SU-DHL-6 (cell line): ENCODE data around the gene IFI27.
"Not testable (repeated sequence)": the region's sequence is repeated elsewhere in the genome, so short reads cannot be mapped to it uniquely, and the experiment has no call there.

Experiments
- H2AFZ ChIP-seq: fragments of 200-600 bp; sonication (generic); 2 replicates; pipeline ENCODE4 v1.6.1; 2014; ENCODE audit warnings: low read depth, mild to moderate bottlenecking, moderate library complexity, mixed read lengths, antibody characterized with exemption, low read length; ENCODE audit not compliant: severe bottlenecking
- H3F3A ChIP-seq: fragments of 200-600 bp; shearing (Covaris generic); 2 replicates; pipeline ENCODE4 v1.6.0; 2016; ENCODE audit warnings: antibody characterized with exemption, mild to moderate bottlenecking; ENCODE audit not compliant: insufficient read depth
- H3K27ac ChIP-seq: fragments of 200-600 bp; sonication (generic); 2 replicates; pipeline ENCODE4 v1.5.1; 2016; ENCODE audit warnings: low read depth, mild to moderate bottlenecking, low read length, moderate library complexity, mixed read lengths
- H3K27me3 ChIP-seq: fragments of 200-600 bp; sonication (generic), shearing (Covaris generic); 2 replicates; pipeline ENCODE4 v1.6.0; 2014; ENCODE audit warnings: mild to moderate bottlenecking, low read length
- H3K36me3 ChIP-seq: fragments of 200-600 bp; sonication (generic); 2 replicates; pipeline ENCODE4 v1.6.1; 2014; ENCODE audit warnings: mild to moderate bottlenecking, low read length, mixed read lengths
- H3K4me2 ChIP-seq: fragments of 300-600, 200-600 bp; shearing (Covaris generic), sonication (generic); 2 replicates; pipeline ENCODE4 v1.6.0; 2014; ENCODE audit warnings: low read length, low read depth, mild to moderate bottlenecking; ENCODE audit not compliant: poor library complexity, severe bottlenecking
- H3K4me3 ChIP-seq: fragments of 200-600 bp; sonication (generic); 2 replicates; pipeline ENCODE4 v1.5.1; 2014; ENCODE audit warnings: antibody characterized with exemption, low read length, mild to moderate bottlenecking, mixed read lengths; ENCODE audit not compliant: insufficient read depth, poor library complexity, severe bottlenecking
- H3K79me2 ChIP-seq: fragments of 200-600 bp; sonication (generic); 2 replicates; pipeline ENCODE4 v1.6.1; 2014; ENCODE audit warnings: mild to moderate bottlenecking, low read length, moderate library complexity; ENCODE audit not compliant: insufficient read depth
- H3K9ac ChIP-seq: fragments of 200-600 bp; sonication (generic); 2 replicates; pipeline ENCODE4 v1.7.0; 2014; ENCODE audit warnings: mild to moderate bottlenecking, low read length
- H3K9me2 ChIP-seq: fragments of 200-600 bp; sonication (generic); replicated peaks from 2 replicates; pipeline ENCODE4 v1.6.1; 2014; ENCODE audit warnings: low read length; ENCODE audit not compliant: insufficient read depth
- H3K9me3 ChIP-seq: fragments of 200-600 bp; sonication (generic); 2 replicates; pipeline ENCODE4 v1.6.1; 2014; ENCODE audit warnings: low read length, mixed read lengths; ENCODE audit not compliant: insufficient read depth
- H4K20me1 ChIP-seq: fragments of 200-600 bp; sonication (generic); 2 replicates; pipeline ENCODE4 v1.6.1; 2014; ENCODE audit warnings: low read depth, mild to moderate bottlenecking, antibody characterized with exemption, low read length, moderate library complexity, mixed read lengths
- EZH2phosphoT487 ChIP-seq: fragments of 200-600 bp; sonication (generic), shearing (Covaris generic); conservative IDR thresholded peaks from 2 replicates; pipeline ENCODE4 v1.6.1; 2018; ENCODE audit warnings: mild to moderate bottlenecking, antibody characterized with exemption, low read length, moderate library complexity, mixed read lengths
- TF ChIP-seq, protein P1 (sequence below): fragments of 200-600 bp; sonication (generic); IDR thresholded peaks from one replicate; pipeline ENCODE4 v1.5.1; 2017; ENCODE audit warnings: antibody characterized with exemption, mild to moderate bottlenecking, low read length, moderate library complexity; ENCODE audit not compliant: insufficient read depth, poor library complexity, severe bottlenecking

The IFI27 gene

GRCh38 chr14:94110552-94111181 is at the start of gene IFI27:
Gene IFI27 (plus strand): TSS chr14:94110736.
- Histone ChIP-seq H3K9me3 (no peaks in the 10 kb centered on the region), H3K27ac (no peak within 1 kb of the TSS), H3K27me3 (no peaks in the 10 kb centered on the region; the same call in 1 of the 2 replicates), H3K4me3 (no peak within 1 kb of the TSS), H3K9ac (no peak within 1 kb of the TSS), H3K36me3 (no peaks in the 10 kb centered on the region), H3K9me2 (no peaks in the 10 kb centered on the region), H3K79me2 (no peaks in the 10 kb centered on the region), H2AFZ (no peak within 1 kb of the TSS), H4K20me1 (no peaks in the 10 kb centered on the region), H3F3A (no peaks in the 10 kb centered on the region), H3K4me2 (no peak within 1 kb of the TSS)
- no peak for TF ChIP-seq EZH2phosphoT487
- TF ChIP-seq, protein P1, sequence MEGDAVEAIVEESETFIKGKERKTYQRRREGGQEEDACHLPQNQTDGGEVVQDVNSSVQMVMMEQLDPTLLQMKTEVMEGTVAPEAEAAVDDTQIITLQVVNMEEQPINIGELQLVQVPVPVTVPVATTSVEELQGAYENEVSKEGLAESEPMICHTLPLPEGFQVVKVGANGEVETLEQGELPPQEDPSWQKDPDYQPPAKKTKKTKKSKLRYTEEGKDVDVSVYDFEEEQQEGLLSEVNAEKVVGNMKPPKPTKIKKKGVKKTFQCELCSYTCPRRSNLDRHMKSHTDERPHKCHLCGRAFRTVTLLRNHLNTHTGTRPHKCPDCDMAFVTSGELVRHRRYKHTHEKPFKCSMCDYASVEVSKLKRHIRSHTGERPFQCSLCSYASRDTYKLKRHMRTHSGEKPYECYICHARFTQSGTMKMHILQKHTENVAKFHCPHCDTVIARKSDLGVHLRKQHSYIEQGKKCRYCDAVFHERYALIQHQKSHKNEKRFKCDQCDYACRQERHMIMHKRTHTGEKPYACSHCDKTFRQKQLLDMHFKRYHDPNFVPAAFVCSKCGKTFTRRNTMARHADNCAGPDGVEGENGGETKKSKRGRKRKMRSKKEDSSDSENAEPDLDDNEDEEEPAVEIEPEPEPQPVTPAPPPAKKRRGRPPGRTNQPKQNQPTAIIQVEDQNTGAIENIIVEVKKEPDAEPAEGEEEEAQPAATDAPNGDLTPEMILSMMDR = no peak

GRCh38 chr14:94062344-94062940 is 48.1 kb upstream of the IFI27 start:
- no peaks in the 10 kb centered on the region for H3K9me2 ChIP-seq
- no peaks in the 10 kb centered on the region for H3K9me3 ChIP-seq
- peaks cover 33% of the 10 kb centered on the region for H4K20me1 ChIP-seq
- H3K79me2 ChIP-seq = peaks cover 67% of the 10 kb centered on the region
- H3K9ac ChIP-seq = no peak overlapping the region
- peaks cover 31% of the 10 kb centered on the region; the same call in 1 of the 2 replicates for H3K36me3 ChIP-seq
- H3K27ac ChIP-seq = no peak overlapping the region
- H3K27me3 ChIP-seq = no peaks in the 10 kb centered on the region
- no peak overlapping the region for H3K4me3 ChIP-seq
- H3K4me2 ChIP-seq = no peak overlapping the region
- H2AFZ ChIP-seq = no peak overlapping the region
- no peak for TF ChIP-seq EZH2phosphoT487
- TF ChIP-seq, protein P1 = no peak
- no peaks in the 10 kb centered on the region for H3F3A ChIP-seq

DNA sequence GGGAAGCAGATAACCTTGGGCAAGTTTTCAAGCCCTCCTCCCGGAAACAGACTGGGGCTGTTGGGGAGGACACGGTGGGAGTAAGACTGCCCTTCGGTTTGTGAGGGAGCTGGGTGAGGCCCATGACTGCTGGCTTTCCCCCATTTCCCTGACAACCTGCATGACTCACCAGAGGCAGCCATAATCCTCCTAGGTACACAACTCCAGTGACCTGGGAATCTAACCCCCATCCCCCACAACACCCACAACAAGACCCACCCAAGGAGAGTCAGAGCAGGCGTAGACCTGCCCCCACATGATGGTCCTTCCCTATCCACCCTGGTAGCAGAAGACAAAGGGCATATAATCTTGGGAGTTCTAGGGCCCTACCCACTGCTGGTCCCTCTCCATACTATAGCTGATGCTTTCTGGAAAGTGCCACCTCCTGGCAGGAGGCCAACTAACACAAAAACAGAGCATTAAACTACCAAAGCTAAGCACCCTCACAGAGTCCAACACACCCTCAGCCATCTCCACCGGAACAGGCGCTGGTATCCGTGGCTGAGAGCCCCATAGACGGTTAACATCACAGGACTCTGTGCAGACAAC is 44.4 kb upstream of the IFI27 start:
- Histone ChIP-seq H3K27me3 (no peaks in the 10 kb centered on the region), H3K4me3 (no peak overlapping the region), H3K4me2 (no peak overlapping the region), H3K27ac (no peak overlapping the region), H3K9me2 (no peaks in the 10 kb centered on the region), H3F3A (no peaks in the 10 kb centered on the region), H4K20me1 (peaks cover 29% of the 10 kb centered on the region), H3K79me2 (peaks cover 99% of the 10 kb centered on the region), H3K9ac (no peak overlapping the region), H2AFZ (no peak overlapping the region), H3K9me3 (peaks cover 4% of the 10 kb centered on the region; the same call in 1 of the 2 replicates), H3K36me3 (peaks cover 23% of the 10 kb centered on the region)
- TF ChIP-seq EZH2phosphoT487 = no peak
- TF ChIP-seq, protein P1 = no peak

- H2AFZ ChIP-seq, H4K20me1 ChIP-seq, H3K4me3 ChIP-seq: not testable (repeated sequence)
Measured at GRCh38 chr14:94072076-94072475, 38.5 kb upstream of the IFI27 start.

More at GRCh38 chr14:94072076-94072475, 38.5 kb upstream of the IFI27 start:
- not testable (repeated sequence) for H3K27me3 ChIP-seq, H3K4me2 ChIP-seq, H3K27ac ChIP-seq, H3K9ac ChIP-seq, H3K9me2 ChIP-seq
- H3K9me3 ChIP-seq = peaks cover 10% of the 10 kb centered on the region; the same call in 1 of the 2 replicates
- peaks cover 17% of the 10 kb centered on the region; the same call in 1 of the 2 replicates for H3F3A ChIP-seq
- H3K36me3 ChIP-seq = peaks cover 42% of the 10 kb centered on the region
- peaks cover 100% of the 10 kb centered on the region for H3K79me2 ChIP-seq
